ENCODE data around the gene PAX1. TPM values are rescaled to one million over a fixed set of nuclear protein-coding genes. Genes with fewer than 3 reads are reported as not detected.

Gene PAX1
- total and polyA plus RNA-seq, 2 donors (not counting 1 experiment from before 2014, with no cell fraction given) = not detected

DNA sequence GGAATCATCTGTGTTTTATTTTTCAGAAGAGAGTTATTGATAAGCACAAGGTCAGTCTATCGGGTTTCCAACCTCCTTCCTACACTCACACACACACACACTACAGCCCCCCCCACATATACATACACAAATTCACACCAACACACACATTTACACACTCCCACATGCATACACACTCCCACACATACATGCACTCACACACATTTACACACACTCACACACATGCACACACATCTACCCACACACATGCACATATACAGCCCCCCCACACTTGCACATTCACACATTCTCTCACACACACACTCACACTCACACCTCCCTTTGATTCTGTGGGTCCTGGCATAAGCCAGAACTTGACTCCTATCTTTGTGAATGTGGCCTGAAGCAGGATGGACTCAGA, 34.5 kb upstream of the PAX1 start:
- Histone ChIP-seq H3K27me3 (ENCODE audit: control insufficient read depth, insufficient read depth, low read length) (no peaks in the 10 kb centered on the region), H2AFZ (ENCODE audit: low read length) (no peak overlapping the region), H3K4me3 (replicated peaks in 1 of 4; ENCODE audit: control extremely low read depth in 1 of 4, insufficient read depth in 1 of 4, low read depth in 3 of 4, low read length in 4 of 4) (no peak overlapping the region), H3K9ac (ENCODE audit: insufficient read depth, low read length) (no peak overlapping the region), H3K4me2 (ENCODE audit: extremely low read depth, insufficient read depth, low read length) (no peak overlapping the region), H3K9me3 (ENCODE audit: control insufficient read depth, insufficient read depth, low read depth, low read length) (no peaks in the 10 kb centered on the region), H3K27ac (ENCODE audit: insufficient read depth, low read length) (no peak overlapping the region), H3K4me1 (ENCODE audit: control insufficient read depth, extremely low read depth, insufficient read depth, low read length) (no peaks in the 10 kb centered on the region), H3K36me3 (ENCODE audit: control insufficient read depth, insufficient read depth, low read length) (no peaks in the 10 kb centered on the region), H4K20me1 (ENCODE audit: control insufficient read depth, extremely low read depth, insufficient read depth, low read length) (no peaks in the 10 kb centered on the region), H3K79me2 (ENCODE audit: control insufficient read depth, insufficient read depth, low read length) (no peaks in the 10 kb centered on the region)
- DNase-seq (ENCODE audit: low read depth in 2 of 2) = no peak
- TF ChIP-seq, protein P1, sequence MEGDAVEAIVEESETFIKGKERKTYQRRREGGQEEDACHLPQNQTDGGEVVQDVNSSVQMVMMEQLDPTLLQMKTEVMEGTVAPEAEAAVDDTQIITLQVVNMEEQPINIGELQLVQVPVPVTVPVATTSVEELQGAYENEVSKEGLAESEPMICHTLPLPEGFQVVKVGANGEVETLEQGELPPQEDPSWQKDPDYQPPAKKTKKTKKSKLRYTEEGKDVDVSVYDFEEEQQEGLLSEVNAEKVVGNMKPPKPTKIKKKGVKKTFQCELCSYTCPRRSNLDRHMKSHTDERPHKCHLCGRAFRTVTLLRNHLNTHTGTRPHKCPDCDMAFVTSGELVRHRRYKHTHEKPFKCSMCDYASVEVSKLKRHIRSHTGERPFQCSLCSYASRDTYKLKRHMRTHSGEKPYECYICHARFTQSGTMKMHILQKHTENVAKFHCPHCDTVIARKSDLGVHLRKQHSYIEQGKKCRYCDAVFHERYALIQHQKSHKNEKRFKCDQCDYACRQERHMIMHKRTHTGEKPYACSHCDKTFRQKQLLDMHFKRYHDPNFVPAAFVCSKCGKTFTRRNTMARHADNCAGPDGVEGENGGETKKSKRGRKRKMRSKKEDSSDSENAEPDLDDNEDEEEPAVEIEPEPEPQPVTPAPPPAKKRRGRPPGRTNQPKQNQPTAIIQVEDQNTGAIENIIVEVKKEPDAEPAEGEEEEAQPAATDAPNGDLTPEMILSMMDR (conservative IDR thresholded peaks at IDR 0.05 in 1 of 2, IDR thresholded peaks at IDR 0.05 in 1 of 2; ENCODE audit: low read depth in 1 of 2, low read length in 2 of 2) = no peak
- no peak for TF ChIP-seq EZH2 (IDR thresholded peaks at IDR 0.05; ENCODE audit: low read length, missing control alignments)

DNA sequence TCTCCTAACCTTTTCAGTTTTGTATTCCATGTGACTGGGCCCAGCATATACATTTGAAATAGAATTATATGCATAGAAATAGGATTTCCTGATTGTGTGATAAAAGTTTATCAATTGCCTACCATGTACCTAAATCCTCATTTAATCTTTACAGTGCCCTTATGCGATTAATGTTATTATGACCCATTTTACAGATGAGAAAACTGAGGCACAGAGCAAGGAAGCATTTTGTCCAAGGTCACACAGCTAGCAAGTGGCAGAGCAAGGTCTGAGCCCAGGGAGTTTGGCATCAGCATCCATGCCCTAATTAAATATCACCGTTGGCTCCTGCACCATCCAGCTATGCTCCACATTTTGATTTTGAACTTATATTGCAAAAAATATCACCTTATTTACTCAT, 28.2 kb upstream of the PAX1 start:
- TF ChIP-seq EZH2 (IDR thresholded peaks at IDR 0.05; ENCODE audit: low read length, missing control alignments) = no peak
- TF ChIP-seq, protein P1 (conservative IDR thresholded peaks at IDR 0.05 in 1 of 2, IDR thresholded peaks at IDR 0.05 in 1 of 2; ENCODE audit: low read depth in 1 of 2, low read length in 2 of 2) = no peak
- Histone ChIP-seq H3K4me1 (ENCODE audit: control insufficient read depth, extremely low read depth, insufficient read depth, low read length) (no peaks in the 10 kb centered on the region), H3K4me2 (ENCODE audit: extremely low read depth, insufficient read depth, low read length) (no peak overlapping the region), H3K36me3 (ENCODE audit: control insufficient read depth, insufficient read depth, low read length) (no peaks in the 10 kb centered on the region), H2AFZ (ENCODE audit: low read length) (no peak overlapping the region), H3K4me3 (replicated peaks in 1 of 4; ENCODE audit: control extremely low read depth in 1 of 4, insufficient read depth in 1 of 4, low read depth in 3 of 4, low read length in 4 of 4) (no peak overlapping the region), H3K9ac (ENCODE audit: insufficient read depth, low read length) (no peak overlapping the region), H3K27ac (ENCODE audit: insufficient read depth, low read length) (no peak overlapping the region), H4K20me1 (ENCODE audit: control insufficient read depth, extremely low read depth, insufficient read depth, low read length) (no peaks in the 10 kb centered on the region), H3K79me2 (ENCODE audit: control insufficient read depth, insufficient read depth, low read length) (no peaks in the 10 kb centered on the region), H3K27me3 (ENCODE audit: control insufficient read depth, insufficient read depth, low read length) (no peaks in the 10 kb centered on the region), H3K9me3 (ENCODE audit: control insufficient read depth, insufficient read depth, low read depth, low read length) (no peaks in the 10 kb centered on the region)
- DNase-seq (ENCODE audit: low read depth in 2 of 2) = no peak

DNA sequence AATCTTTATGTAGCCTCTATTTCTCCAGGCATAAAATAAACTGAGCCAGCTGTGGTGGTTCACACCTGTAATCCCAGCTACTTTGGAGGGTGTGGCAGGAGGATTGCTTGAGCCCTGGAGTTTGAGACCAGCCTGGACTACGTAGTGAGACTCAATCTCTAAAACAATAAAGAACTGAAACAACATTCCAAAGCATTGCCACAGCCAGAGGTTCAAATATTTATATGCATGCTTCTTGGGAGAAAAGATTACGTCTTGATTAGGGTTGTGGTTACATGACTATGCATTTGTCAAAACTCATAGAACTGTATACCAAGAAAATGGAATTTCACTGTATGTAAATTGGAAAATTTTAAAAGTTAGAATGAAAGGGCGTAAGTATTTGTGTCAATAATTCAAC, 27.7 kb upstream of the PAX1 start:
- no peaks in the 10 kb centered on the region for H3K79me2 ChIP-seq (ENCODE audit: control insufficient read depth, insufficient read depth, low read length)
- H3K4me1 ChIP-seq (ENCODE audit: control insufficient read depth, extremely low read depth, insufficient read depth, low read length) = no peaks in the 10 kb centered on the region
- no peaks in the 10 kb centered on the region for H3K9me3 ChIP-seq (ENCODE audit: control insufficient read depth, insufficient read depth, low read depth, low read length)
- H2AFZ ChIP-seq (ENCODE audit: low read length) = no peak overlapping the region
- no peak overlapping the region for H3K9ac ChIP-seq (ENCODE audit: insufficient read depth, low read length)
- H3K27me3 ChIP-seq (ENCODE audit: control insufficient read depth, insufficient read depth, low read length) = no peaks in the 10 kb centered on the region
- no peak overlapping the region for H3K27ac ChIP-seq (ENCODE audit: insufficient read depth, low read length)
- H3K4me2 ChIP-seq (ENCODE audit: extremely low read depth, insufficient read depth, low read length) = no peak overlapping the region
- H3K36me3 ChIP-seq (ENCODE audit: control insufficient read depth, insufficient read depth, low read length) = no peaks in the 10 kb centered on the region
- no peaks in the 10 kb centered on the region for H4K20me1 ChIP-seq (ENCODE audit: control insufficient read depth, extremely low read depth, insufficient read depth, low read length)
- DNase-seq (ENCODE audit: low read depth in 2 of 2) = no peak
- no peak overlapping the region for H3K4me3 ChIP-seq (replicated peaks in 1 of 4; ENCODE audit: control extremely low read depth in 1 of 4, insufficient read depth in 1 of 4, low read depth in 3 of 4, low read length in 4 of 4)
- TF ChIP-seq, protein P1 (conservative IDR thresholded peaks at IDR 0.05 in 1 of 2, IDR thresholded peaks at IDR 0.05 in 1 of 2; ENCODE audit: low read depth in 1 of 2, low read length in 2 of 2) = no peak
- no peak for TF ChIP-seq EZH2 (IDR thresholded peaks at IDR 0.05; ENCODE audit: low read length, missing control alignments)
